Panc1 (cell line): Measurements from ENCODE around the gene MAD1L1. TPM values are rescaled to one million over a fixed set of nuclear protein-coding genes. Genes with fewer than 3 reads are reported as not detected.

ENCODE experiments used
- ATAC-seq: fragments of 200-7000 bp; cut with Tn5 transposase; 2 replicates; pipeline ENCODE4 v1.9.1; 2020; ENCODE audit warnings: mild to moderate bottlenecking, moderate library complexity
- BruUV-seq: library from RNA; stranded (reverse); fragments of 400-500 nt; replicated peaks from 2 replicates; lab custom pipeline; 2021; lab: Mats Ljungman, UMichigan
- CTCF ChIA-PET: fragments of 300-600 bp; sonication (Branson Sonifier 250); formaldehyde crosslinking; loops from one replicate; lab custom pipeline; 2022; ENCODE audit warnings: antibody characterized with exemption; lab: Charles Lee
- POLR2A ChIA-PET: fragments of 300-600 bp; sonication (Branson Sonifier 250); formaldehyde crosslinking; loops from one replicate; lab custom pipeline; 2022; ENCODE audit warnings: antibody characterized with exemption; lab: Charles Lee
- DNase-seq: peaks from one replicate; pipeline ENCODE4 v3.0.0-alpha.2; 2010; ENCODE audit warnings: low read depth, low spot score
- H3K27ac ChIP-seq: 2 replicates; pipeline ENCODE4 v1.5.1; 2011; ENCODE audit warnings: mild to moderate bottlenecking, low read length, inconsistent platforms
- H3K27me3 ChIP-seq: fragments of 200-500 bp; sonication (Bioruptor generic); 2 replicates; pipeline ENCODE4 v1.6.0; 2014; ENCODE audit warnings: low read length, inconsistent platforms; ENCODE audit not compliant: control insufficient read depth, insufficient read depth
- H3K36me3 ChIP-seq: fragments of 200-500 bp; sonication (Bioruptor generic); 2 replicates; pipeline ENCODE4 v1.5.1; 2014; ENCODE audit warnings: inconsistent platforms, mild to moderate bottlenecking, low read length, moderate library complexity; ENCODE audit not compliant: control insufficient read depth, insufficient read depth
- H3K4me1 ChIP-seq: 2 replicates; pipeline ENCODE4 v1.5.1; 2011; ENCODE audit warnings: inconsistent platforms, mild to moderate bottlenecking, low read length, moderate library complexity; ENCODE audit not compliant: control insufficient read depth, insufficient read depth
- H3K4me3 ChIP-seq, 2 experiments: 2 replicates each; pipeline ENCODE4 v1.5.1; 2011 to 2012; ENCODE audit warnings: low read depth in 2 of 2, low read length in 2 of 2, mild to moderate bottlenecking in 2 of 2, inconsistent platforms in 1 of 2, moderate library complexity in 1 of 2
- H3K9me3 ChIP-seq: fragments of 200-500 bp; sonication (Bioruptor generic); 2 replicates; pipeline ENCODE4 v1.5.1; 2014; ENCODE audit warnings: low read depth, mild to moderate bottlenecking, inconsistent platforms, low read length, moderate library complexity; ENCODE audit not compliant: control insufficient read depth, insufficient read depth
- CTCF ChIP-seq: fragments of 450-650 bp; IDR thresholded peaks from 2 replicates; pipeline ENCODE4 v1.5.1; 2017; ENCODE audit warnings: mild to moderate bottlenecking
- POLR2AphosphoS5 ChIP-seq: IDR thresholded peaks from 2 replicates; pipeline ENCODE4 v1.6.1; 2012; ENCODE audit warnings: mild to moderate bottlenecking, low read depth, low read length, moderate library complexity
- REST ChIP-seq, 2 experiments: IDR thresholded peaks; 2 replicates each; pipeline ENCODE4 v1.6.1; 2011 to 2012; ENCODE audit warnings: low read depth in 2 of 2, control low read depth in 1 of 2, low read length in 1 of 2, mild to moderate bottlenecking in 1 of 2, moderate library complexity in 1 of 2; ENCODE audit not compliant: insufficient read depth in 1 of 2
- SIN3A ChIP-seq: IDR thresholded peaks from 2 replicates; pipeline ENCODE4 v1.6.1; 2012; ENCODE audit warnings: low read depth, mild to moderate bottlenecking, low read length, moderate library complexity, borderline replicate concordance; ENCODE audit not compliant: insufficient read depth
- TCF7L2 ChIP-seq: IDR thresholded peaks from 2 replicates; pipeline ENCODE4 v1.6.1; 2011; ENCODE audit warnings: mild to moderate bottlenecking, low read depth, low read length, inconsistent platforms
- in situ Hi-C: cut with HindIII; loops from 2 replicates; pipeline ENCODE4 v1.10.0; 2016; ENCODE audit warnings: low sequenced_read_pairs, low pct_unique_long_range_greater_than_20kb
- intact Hi-C: fragments of 100-400 bp; cut with micrococcal nuclease; formaldehyde crosslinking; loops from one replicate; pipeline ENCODE4 v1.10.0; 2022; ENCODE audit not compliant: unreplicated experiment
- total RNA-seq: library from RNA; stranded (reverse); gene quantifications from one replicate; pipeline ENCODE4 v1.2.1, GENCODE V29; 2021; ENCODE audit not compliant: unreplicated experiment

Gene MAD1L1
- total RNA-seq, 1 experiment from 2014 or later: 70.8 TPM

GRCh38 chr7:1897076-1897860, 335.5 kb downstream of the MAD1L1 start:
- ChIA-PET POLR2A (no interaction called here), CTCF (interaction anchor here (0.6 kb wide), 1 partner anchor 298 kb away, joined by 4 read pairs; no protein-coding TSS in a partner anchor)
- Histone ChIP-seq H3K27ac (no peak overlapping the region), H3K4me1 (no peaks in the 10 kb centered on the region), H3K36me3 (no peaks in the 10 kb centered on the region), H3K9me3 (no peaks in the 10 kb centered on the region), H3K4me3 (no peak overlapping the region), H3K27me3 (no peaks in the 10 kb centered on the region)
- no TSS peak for BruUV-seq
- no peak for DNase-seq
- no peak for ATAC-seq
- intact Hi-C loops: no loop called here
- TF ChIP-seq CTCF (no peak), SIN3A (no peak), REST (IDR thresholded peaks at IDR 0.05; ENCODE audit: insufficient read depth in 1 of 2, low read depth in 2 of 2, low read length in 1 of 2) (no peak), TCF7L2 (no peak), POLR2AphosphoS5 (no peak)
- in situ Hi-C loops: no loop called here

- Histone ChIP-seq H3K27ac (no peak overlapping the region), H3K4me1 (no peaks in the 10 kb centered on the region), H3K9me3 (no peaks in the 10 kb centered on the region), H3K27me3 (no peaks in the 10 kb centered on the region), H3K36me3 (no peaks in the 10 kb centered on the region), H3K4me3 (no peak overlapping the region)
- CTCF ChIA-PET: interaction anchor here (0.6 kb wide), 1 partner anchor 315 kb away, joined by 3 read pairs; no protein-coding TSS in a partner anchor
- intact Hi-C loops: no loop called here
- in situ Hi-C loops: no loop called here
- no peak for DNase-seq
- ATAC-seq: no peak
- POLR2A ChIA-PET: no interaction called here
- TF ChIP-seq POLR2AphosphoS5: no peak
- no peak for TF ChIP-seq SIN3A
- no peak for TF ChIP-seq TCF7L2
- no peak for TF ChIP-seq CTCF
- no peak for TF ChIP-seq REST (IDR thresholded peaks at IDR 0.05; ENCODE audit: insufficient read depth in 1 of 2, low read depth in 2 of 2, low read length in 1 of 2)
- BruUV-seq: no TSS peak
These were observed 336.9 kb downstream of the MAD1L1 start for GRCh38 chr7:1895664-1896515.
